Chondrocyte (in vitro differentiated cells): Measurements from ENCODE around the gene FOXD2. TPM values are rescaled to one million over a fixed set of nuclear protein-coding genes. Genes with fewer than 3 reads are reported as not detected.

Source experiments
- DNase-seq: peaks from one replicate; pipeline ENCODE4 v3.0.0; 2021; ENCODE audit warnings: mixed read lengths, low spot score
- H3K27ac Mint-ChIP-seq: one replicate; pipeline ENCODE4 v1.8.0; 2021; ENCODE audit warnings: mild to moderate bottlenecking, moderate library complexity, mixed read lengths; ENCODE audit not compliant: unreplicated experiment
- H3K27me3 Mint-ChIP-seq: 2 replicates; pipeline ENCODE4 v1.8.0; 2021; ENCODE audit warnings: low read depth, mixed read lengths
- H3K36me3 Mint-ChIP-seq: 2 replicates; pipeline ENCODE4 v1.8.0; 2021; ENCODE audit warnings: low read depth, mixed read lengths
- H3K4me1 Mint-ChIP-seq: 2 replicates; pipeline ENCODE4 v1.8.0; 2021; ENCODE audit warnings: low read depth, mild to moderate bottlenecking, mixed read lengths
- H3K4me3 Mint-ChIP-seq: one replicate; pipeline ENCODE4 v1.8.0; 2021; ENCODE audit warnings: mild to moderate bottlenecking, moderate library complexity, mixed read lengths; ENCODE audit not compliant: unreplicated experiment
- H3K9me3 Mint-ChIP-seq: 2 replicates; pipeline ENCODE4 v1.8.0; 2021; ENCODE audit warnings: low read depth, mixed read lengths
- CTCF ChIP-seq: fragments of 200-600 bp; sonication (generic); IDR thresholded peaks from 2 replicates; pipeline ENCODE4 v1.5.0; 2021; ENCODE audit warnings: antibody characterized with exemption, mild to moderate bottlenecking, moderate library complexity
- total RNA-seq: library from RNA; stranded (reverse); gene quantifications from 3 replicates; pipeline ENCODE4 v1.2.1, GENCODE V29; 2021

Gene FOXD2
- total RNA-seq, 1 donor from 2014 or later, result 1.0 TPM

DNA sequence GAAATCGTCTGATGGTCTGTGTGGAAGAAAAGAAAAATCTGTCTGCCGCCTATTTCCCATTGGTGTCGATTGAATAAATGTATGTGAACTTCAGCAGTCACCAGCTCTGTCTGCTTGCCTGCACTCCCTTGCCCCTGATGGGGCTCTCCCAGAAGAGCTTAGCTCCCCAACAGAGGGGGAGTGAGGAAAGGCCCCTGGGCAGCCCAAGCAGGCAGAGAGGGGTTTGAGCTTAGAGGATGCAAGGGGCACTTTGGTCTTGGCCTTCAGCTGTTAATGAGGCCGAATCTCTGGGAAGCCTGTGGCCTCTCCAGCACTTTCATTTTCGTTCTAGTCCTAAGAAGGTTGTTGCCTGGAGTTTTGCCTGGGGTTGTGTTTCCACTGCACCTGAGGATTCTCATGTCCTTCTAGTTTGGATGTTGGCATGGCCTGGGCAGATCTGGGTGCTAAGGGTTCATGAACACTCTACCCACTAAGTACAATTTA lies 2.8 kb downstream of the FOXD2 start:
- no peak for TF ChIP-seq CTCF
- H3K36me3 Mint-ChIP-seq, result no peaks in the 10 kb centered on the region
- H3K4me1 Mint-ChIP-seq, result peaks cover 29% of the 10 kb centered on the region
- H3K4me3 Mint-ChIP-seq, result no peak overlapping the region
- peaks cover 5% of the 10 kb centered on the region for H3K27me3 Mint-ChIP-seq
- H3K27ac Mint-ChIP-seq, result no peak overlapping the region
- no peaks in the 10 kb centered on the region for H3K9me3 Mint-ChIP-seq
- no peak for DNase-seq

DNA sequence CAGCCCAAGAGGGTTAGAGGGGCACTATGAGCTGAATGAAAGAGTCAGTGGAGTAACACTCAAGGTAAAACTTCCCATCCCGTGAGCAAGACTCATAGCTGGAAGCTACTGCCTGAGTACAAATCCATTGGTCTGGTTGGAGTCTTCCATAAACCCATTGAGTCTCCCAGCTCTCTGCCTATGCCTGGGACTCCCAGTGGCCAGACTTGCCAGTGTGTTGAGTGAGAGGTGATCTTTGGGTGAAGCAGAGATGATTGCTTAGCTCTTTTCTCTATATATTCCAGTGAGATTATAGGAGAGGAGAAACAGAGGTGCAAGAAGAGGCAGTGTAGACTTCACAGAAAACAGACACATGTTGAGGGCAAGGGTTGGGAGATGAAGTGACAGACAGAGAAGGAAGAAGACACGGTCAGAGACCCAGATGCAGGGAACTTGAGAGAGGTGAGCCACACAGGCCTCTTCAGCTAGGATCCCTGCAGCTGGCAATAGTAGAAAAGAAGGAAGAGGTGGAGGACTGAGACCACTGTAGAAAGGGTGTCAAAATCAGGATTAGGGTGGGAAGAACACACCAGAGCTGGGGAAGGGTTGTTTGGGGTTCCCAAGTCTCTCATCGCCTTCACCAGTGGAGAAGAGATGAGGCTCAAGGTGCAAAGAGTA lies 3.7 kb downstream of the FOXD2 start:
- peaks cover 14% of the 10 kb centered on the region for H3K27me3 Mint-ChIP-seq
- H3K4me3 Mint-ChIP-seq, result no peak overlapping the region
- H3K9me3 Mint-ChIP-seq, result no peaks in the 10 kb centered on the region

GRCh38 chr1:47442202-47442601 lies 4.4 kb downstream of the FOXD2 start:
- H3K4me1 Mint-ChIP-seq, result peaks cover 16% of the 10 kb centered on the region
- H3K27ac Mint-ChIP-seq, result no peak overlapping the region
- no peak overlapping the region for H3K4me3 Mint-ChIP-seq
- TF ChIP-seq CTCF, result no peak
- H3K9me3 Mint-ChIP-seq, result no peaks in the 10 kb centered on the region
- H3K27me3 Mint-ChIP-seq, result peaks cover 21% of the 10 kb centered on the region
- no peak for DNase-seq
- peaks cover 2% of the 10 kb centered on the region for H3K36me3 Mint-ChIP-seq

More for the DNA sequence above, 3.7 kb downstream of the FOXD2 start:
- H3K27ac Mint-ChIP-seq, result no peak overlapping the region
- H3K4me1 Mint-ChIP-seq, result peaks cover 19% of the 10 kb centered on the region
- TF ChIP-seq CTCF, result no peak
- DNase-seq, result no peak
- peaks cover under 1% of the 10 kb centered on the region for H3K36me3 Mint-ChIP-seq

GRCh38 chr1:47442842-47443529 lies 5.1 kb downstream of the FOXD2 start:
- H3K36me3 Mint-ChIP-seq, result peaks cover 2% of the 10 kb centered on the region
- peaks cover 16% of the 10 kb centered on the region for H3K4me1 Mint-ChIP-seq
- TF ChIP-seq CTCF, result no peak
- peaks cover 25% of the 10 kb centered on the region for H3K27me3 Mint-ChIP-seq
- no peaks in the 10 kb centered on the region for H3K9me3 Mint-ChIP-seq
- no peak overlapping the region for H3K27ac Mint-ChIP-seq
- no peak for DNase-seq
- no peak overlapping the region for H3K4me3 Mint-ChIP-seq

DNA sequence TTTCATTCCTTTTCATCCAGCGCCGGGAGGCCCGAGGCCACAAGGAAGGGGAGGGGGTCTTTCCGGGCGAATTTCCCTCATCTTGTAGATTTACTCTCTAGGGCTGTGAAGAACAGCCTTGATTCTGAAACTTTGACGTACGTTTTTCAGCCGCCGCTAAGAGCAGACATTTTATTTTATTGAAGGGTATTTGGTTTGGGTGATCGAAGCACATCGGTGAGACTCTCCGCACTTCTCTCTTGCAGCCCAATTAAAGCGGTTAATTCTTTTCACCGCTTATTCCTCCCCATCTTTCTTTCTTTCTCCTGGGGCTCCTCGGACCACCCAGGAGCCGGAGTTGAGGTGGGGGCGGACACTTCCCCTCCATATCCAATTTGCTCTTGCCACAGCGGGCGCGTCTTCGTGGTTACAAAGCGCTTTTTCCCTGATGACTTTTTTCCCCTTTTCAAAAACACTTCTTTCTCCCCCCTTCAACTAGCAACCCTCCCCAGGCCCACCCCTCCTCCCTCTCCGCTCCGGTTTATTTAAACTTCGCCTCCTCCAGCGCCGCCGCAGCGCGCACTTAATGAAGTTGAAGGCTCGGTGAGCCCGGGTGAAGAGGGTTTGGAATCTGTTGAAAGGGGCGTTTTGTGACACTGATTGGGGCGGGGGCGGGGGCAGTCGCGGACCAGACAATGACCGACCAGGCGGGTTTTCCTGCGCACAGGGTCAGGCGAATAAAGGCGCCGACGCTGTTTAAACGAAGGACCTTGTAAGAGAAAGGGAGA lies 5.9 kb downstream of the FOXD2 start:
- no peaks in the 10 kb centered on the region for H3K9me3 Mint-ChIP-seq
- DNase-seq, result no peak
- H3K4me3 Mint-ChIP-seq, result peak overlapping the region; percentile 59
- peaks cover 16% of the 10 kb centered on the region for H3K4me1 Mint-ChIP-seq
- H3K27me3 Mint-ChIP-seq, result peaks cover 31% of the 10 kb centered on the region
- H3K36me3 Mint-ChIP-seq, result peaks cover 2% of the 10 kb centered on the region
- no peak for TF ChIP-seq CTCF
- H3K27ac Mint-ChIP-seq, result peak overlapping the region; percentile 38
